ENCODE results near the gene PHF12.

- TF ChIP-seq CTCF (conservative IDR thresholded peaks at IDR 0.05) (no peak), EZH2 (IDR thresholded peaks at IDR 0.05; ENCODE audit: low read depth) (no peak)
Measured at GRCh38 chr17:28928061-28928460, 23.3 kb downstream of the PHF12 start.
